Left ventricle myocardium superior (tissue), 1 donor: ENCODE measurements around the gene NRXN2. TPM values are rescaled to one million over a fixed set of nuclear protein-coding genes. Genes with fewer than 3 reads are reported as not detected.
A peak's percentile ranks its signal among the peaks of the same experiment; 100 is the strongest.

Experiments
- ATAC-seq: fragments of 200-7000 bp; cut with Tn5 transposase; one replicate; pipeline ENCODE4 v1.9.1; 2020; ENCODE audit warnings: mild to moderate bottlenecking, moderate library complexity
- DNase-seq: peaks from one replicate; pipeline ENCODE4 v3.0.0-alpha.2; 2020
- intact Hi-C: fragments of 100-400 bp; cut with micrococcal nuclease; formaldehyde crosslinking; loops from one replicate; pipeline ENCODE4 v1.11.0; 2022
- total RNA-seq: library from RNA; stranded (reverse); fragmentation: NEBNext Ultra II Directional; extraction: Animal tissue kit (Norgen Biotek cat#: 25700); gene quantifications from one replicate; pipeline ENCODE4 v1.2.1, GENCODE V29; 2021
- donor health status: DM: no; HTN: yes; CAD: no; lungs with severe emphysema.

Gene NRXN2
- total RNA-seq, 1 donor from 2014 or later, result 0.97 TPM

GRCh38 chr11:64759722-64760719 is 37.0 kb upstream of the NRXN2 start, which contains the start of gene PYGM:
TSS of gene PYGM (minus strand) at chr11:64759974. CDS start at chr11:64759898, 76 bp downstream.
- ATAC-seq, result peak; percentile 84
- intact Hi-C loops, result no loop called here

GRCh38 chr11:64759131-64759721 is 36.2 kb upstream of the NRXN2 start:
- DNase-seq (peak; percentile 59), ATAC-seq (peak; percentile 25)
- intact Hi-C loops, result no loop called here

More at GRCh38 chr11:64759722-64760719, 37.0 kb upstream of the NRXN2 start, which contains the start of gene PYGM:
- peak; percentile 92 for DNase-seq

- DNase-seq, result no peak
- intact Hi-C loops, result no loop called here
- ATAC-seq, result no peak
Observed at GRCh38 chr11:64758330-64759079, 35.5 kb upstream of the NRXN2 start.

GRCh38 chr11:64757549-64758329 is 34.7 kb upstream of the NRXN2 start:
- DNase-seq (no peak), ATAC-seq (no peak)
- intact Hi-C loops, result no loop called here

- intact Hi-C loops, result no loop called here
- ATAC-seq (no peak), DNase-seq (no peak)
Observed at GRCh38 chr11:64755681-64756361, 32.8 kb upstream of the NRXN2 start.

GRCh38 chr11:64754919-64755662 is 32.1 kb upstream of the NRXN2 start:
- DNase-seq (no peak), ATAC-seq (no peak)
- intact Hi-C loops, result no loop called here

GRCh38 chr11:64754124-64754918 is 31.3 kb upstream of the NRXN2 start:
- ATAC-seq, result no peak
- no peak for DNase-seq
- intact Hi-C loops, result no loop called here

GRCh38 chr11:64753380-64754123 is 30.6 kb upstream of the NRXN2 start:
- DNase-seq, result no peak
- ATAC-seq, result no peak
- intact Hi-C loops, result no loop called here

GRCh38 chr11:64753019-64753379 is 30.0 kb upstream of the NRXN2 start:
- no peak for DNase-seq
- intact Hi-C loops, result no loop called here
- ATAC-seq, result no peak

- intact Hi-C loops, result no loop called here
- DNase-seq (no peak), ATAC-seq (no peak)
Observed at GRCh38 chr11:64752175-64752970, 29.4 kb upstream of the NRXN2 start.

GRCh38 chr11:64751580-64751979 is 28.6 kb upstream of the NRXN2 start:
- ATAC-seq (no peak), DNase-seq (no peak)
- intact Hi-C loops, result no loop called here

GRCh38 chr11:64751136-64751535 is 28.1 kb upstream of the NRXN2 start:
- no peak for DNase-seq
- ATAC-seq, result no peak
- intact Hi-C loops, result no loop called here

GRCh38 chr11:64750361-64751054 is 27.5 kb upstream of the NRXN2 start:
- intact Hi-C loops, result no loop called here
- ATAC-seq, result no peak
- no peak for DNase-seq

GRCh38 chr11:64747961-64748665 is 25.1 kb upstream of the NRXN2 start:
- DNase-seq (no peak), ATAC-seq (no peak)
- intact Hi-C loops, result no loop called here
